OCI-LY7 (cell line): Measurements from ENCODE around the gene IL32. TPM values are rescaled to one million over a fixed set of nuclear protein-coding genes. Genes with fewer than 3 reads are reported as not detected.

ENCODE experiments used
- BruUV-seq: library from RNA; stranded (reverse); fragments of 400-500 nt; replicated peaks from 2 replicates; lab custom pipeline; 2021; lab: Mats Ljungman, UMichigan
- CTCF ChIA-PET: fragments of 300-600 bp; sonication (Branson Sonifier 250); formaldehyde crosslinking; loops from one replicate; lab custom pipeline; 2022; ENCODE audit warnings: antibody characterized with exemption; ENCODE audit not compliant: unreplicated experiment; lab: Charles Lee
- POLR2A ChIA-PET: fragments of 300-600 bp; sonication (Branson Sonifier 250); formaldehyde crosslinking; loops from one replicate; lab custom pipeline; 2022; ENCODE audit warnings: antibody characterized with exemption; lab: Charles Lee
- DNase-seq: peaks from one replicate; pipeline ENCODE4 v3.0.0-alpha.2; 2015; ENCODE audit warnings: low spot score
- H2AFZ ChIP-seq: fragments of 200-600 bp; sonication (generic), shearing (Covaris generic); 2 replicates; pipeline ENCODE4 v1.6.1; 2014; ENCODE audit warnings: mild to moderate bottlenecking, antibody characterized with exemption, low read length, moderate library complexity
- H3K27ac ChIP-seq: fragments of 200-600 bp; sonication (generic); 2 replicates; pipeline ENCODE4 v1.5.1; 2014; ENCODE audit warnings: mixed run types, low read depth, mild to moderate bottlenecking, moderate library complexity, low read length, inconsistent platforms; ENCODE audit not compliant: poor library complexity, severe bottlenecking
- H3K36me3 ChIP-seq: fragments of 200-600 bp; sonication (generic); 2 replicates; pipeline ENCODE4 v1.6.1; 2014; ENCODE audit warnings: mild to moderate bottlenecking, antibody characterized with exemption, low read length, moderate library complexity, mixed read lengths; ENCODE audit not compliant: insufficient read depth
- H3K4me1 ChIP-seq: fragments of 200-600 bp; sonication (generic); 2 replicates; pipeline ENCODE4 v1.5.1; 2014; ENCODE audit warnings: mild to moderate bottlenecking, low read length; ENCODE audit not compliant: insufficient read depth, poor library complexity, severe bottlenecking
- H3K4me2 ChIP-seq: fragments of 200-600 bp; sonication (generic); 2 replicates; pipeline ENCODE4 v1.6.1; 2014; ENCODE audit warnings: mild to moderate bottlenecking, low read length
- H3K4me3 ChIP-seq: fragments of 200-600 bp; sonication (generic); 2 replicates; pipeline ENCODE4 v1.5.1; 2014; ENCODE audit warnings: mild to moderate bottlenecking, low read depth, low read length; ENCODE audit not compliant: poor library complexity, severe bottlenecking
- H3K79me2 ChIP-seq: fragments of 200-600 bp; sonication (generic); 2 replicates; pipeline ENCODE4 v1.6.1; 2016; ENCODE audit warnings: low read depth, mild to moderate bottlenecking, low read length, moderate library complexity, mixed read lengths; ENCODE audit not compliant: insufficient read depth
- H3K9me2 ChIP-seq: fragments of 200-600 bp; sonication (generic); 2 replicates; pipeline ENCODE4 v1.6.1; 2016; ENCODE audit warnings: mild to moderate bottlenecking, low read length, mixed read lengths; ENCODE audit not compliant: insufficient read depth
- H3K9me3 ChIP-seq: fragments of 200-600 bp; sonication (generic); 2 replicates; pipeline ENCODE4 v1.6.1; 2014; ENCODE audit warnings: mild to moderate bottlenecking, mixed run types, low read length, mixed read lengths
- H4K20me1 ChIP-seq: fragments of 200-600 bp; sonication (generic); 2 replicates; pipeline ENCODE4 v1.6.1; 2014; ENCODE audit warnings: mild to moderate bottlenecking, antibody characterized with exemption, low read length, moderate library complexity, mixed read lengths; ENCODE audit not compliant: insufficient read depth
- CTCF ChIP-seq: fragments of 200-600 bp; sonication (generic); conservative IDR thresholded peaks from 2 replicates; pipeline ENCODE4 v1.5.1; 2014; ENCODE audit warnings: mild to moderate bottlenecking, antibody characterized with exemption, low read length, moderate library complexity, mixed read lengths
- EZH2phosphoT487 ChIP-seq: fragments of 200-600 bp; sonication (generic); IDR thresholded peaks from 2 replicates; pipeline ENCODE4 v1.6.1; 2018; ENCODE audit warnings: low read depth, borderline replicate concordance, mild to moderate bottlenecking, mixed run types, antibody characterized with exemption, low read length, moderate library complexity, mixed read lengths
- intact Hi-C: fragments of 100-400 bp; cut with micrococcal nuclease; formaldehyde crosslinking; loops from one replicate; pipeline ENCODE4 v1.10.0; 2022; ENCODE audit not compliant: unreplicated experiment
- total RNA-seq, 2 experiments: library from RNA; depleted of rRNA in 1 of 2; stranded (reverse); fragments of >200 nt in 1 of 2; shearing (Covaris generic) in 1 of 2; gene quantifications; 2 replicates each; pipeline ENCODE4 v1.2.3, GENCODE V29; 2014 to 2022

IL32 gene
- total RNA-seq, 2 experiments from 2014 or later = not detected

DNA sequence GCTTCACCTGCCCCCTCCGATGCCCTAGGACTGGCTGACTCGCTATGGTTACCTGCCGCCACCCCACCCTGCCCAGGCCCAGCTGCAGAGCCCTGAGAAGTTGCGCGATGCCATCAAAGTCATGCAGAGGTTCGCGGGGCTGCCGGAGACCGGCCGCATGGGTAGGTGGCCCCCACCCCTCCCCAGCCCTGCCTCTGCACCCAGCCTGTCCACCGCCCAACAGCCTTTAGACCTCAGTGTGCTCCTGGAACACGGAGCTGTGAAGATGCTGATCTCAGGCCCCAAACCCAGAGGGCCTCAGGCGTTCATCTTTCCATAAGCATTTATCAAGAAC lies 18.1 kb upstream of the IL32 start:
- H3K4me1 ChIP-seq = peaks cover 23% of the 10 kb centered on the region
- H3K9me2 ChIP-seq = no peaks in the 10 kb centered on the region
- H3K9me3 ChIP-seq = no peaks in the 10 kb centered on the region
- intact Hi-C loops = no loop called here
- no peak overlapping the region for H3K27ac ChIP-seq
- CTCF ChIA-PET = no interaction called here
- BruUV-seq = no TSS peak
- H3K4me2 ChIP-seq = no peak overlapping the region
- DNase-seq = no peak
- no peaks in the 10 kb centered on the region for H3K36me3 ChIP-seq
- H3K4me3 ChIP-seq = no peak overlapping the region
- H2AFZ ChIP-seq = no peak overlapping the region
- no peaks in the 10 kb centered on the region for H4K20me1 ChIP-seq
- POLR2A ChIA-PET = interaction anchor here (0.7 kb wide), 1 partner anchor 9 kb away, joined by 3 read pairs; no protein-coding TSS in a partner anchor
- no peaks in the 10 kb centered on the region for H3K79me2 ChIP-seq
- TF ChIP-seq CTCF = no peak
- TF ChIP-seq EZH2phosphoT487 = no peak

- intact Hi-C loops = no loop called here
- Histone ChIP-seq H3K4me1 (peaks cover 28% of the 10 kb centered on the region), H3K36me3 (no peaks in the 10 kb centered on the region), H3K27ac (no peak overlapping the region), H3K4me3 (no peak overlapping the region), H2AFZ (no peak overlapping the region), H3K4me2 (no peak overlapping the region), H3K79me2 (no peaks in the 10 kb centered on the region), H3K9me2 (no peaks in the 10 kb centered on the region), H3K9me3 (no peaks in the 10 kb centered on the region), H4K20me1 (no peaks in the 10 kb centered on the region)
- POLR2A ChIA-PET = interaction anchor here (1.1 kb wide), 1 partner anchor 18 kb away, joined by 3 read pairs; no protein-coding TSS in a partner anchor
- CTCF ChIA-PET = no interaction called here
- no peak for DNase-seq
- no TSS peak for BruUV-seq
- TF ChIP-seq CTCF (no peak), EZH2phosphoT487 (no peak)
Observed at GRCh38 chr16:3049921-3050481, 15.4 kb upstream of the IL32 start.

- no peak overlapping the region for H3K4me3 ChIP-seq
- H3K36me3 ChIP-seq = no peaks in the 10 kb centered on the region
- H4K20me1 ChIP-seq = no peaks in the 10 kb centered on the region
- H3K27ac ChIP-seq = no peak overlapping the region
- no peaks in the 10 kb centered on the region for H3K9me2 ChIP-seq
- intact Hi-C loops = no loop called here
- H2AFZ ChIP-seq = no peak overlapping the region
- peaks cover 33% of the 10 kb centered on the region for H3K4me1 ChIP-seq
- H3K4me2 ChIP-seq = 0 out of 2 replicates have a peak overlapping the region, but pooled peaks have one; percentile 9
- ChIA-PET CTCF (no interaction called here), POLR2A (interaction anchor here (1.1 kb wide), 1 partner anchor 19 kb away, joined by 3 read pairs; no protein-coding TSS in a partner anchor)
- no peaks in the 10 kb centered on the region for H3K79me2 ChIP-seq
- no peak for TF ChIP-seq EZH2phosphoT487
- no peak for TF ChIP-seq CTCF
- BruUV-seq = no TSS peak
- H3K9me3 ChIP-seq = no peaks in the 10 kb centered on the region
- DNase-seq = no peak
Observed at GRCh38 chr16:3050487-3050886, 15.0 kb upstream of the IL32 start.
